GDM1 (cell line): ENCODE results near the gene EFCAB12.
A peak's percentile ranks its signal among the peaks of the same experiment; 100 is the strongest.
"Not testable (repeated sequence)": the region's sequence is repeated elsewhere in the genome, so short reads cannot be mapped to it uniquely, and the experiment has no call there.

Experiments used
- DNase-seq: peaks from one replicate; lab custom pipeline; 2025; lab: John Stamatoyannopoulos, UW

The EFCAB12 gene

GRCh38 chr3:129421236-129421883, 7.1 kb downstream of the EFCAB12 start:
- DNase-seq = no peak

DNA sequence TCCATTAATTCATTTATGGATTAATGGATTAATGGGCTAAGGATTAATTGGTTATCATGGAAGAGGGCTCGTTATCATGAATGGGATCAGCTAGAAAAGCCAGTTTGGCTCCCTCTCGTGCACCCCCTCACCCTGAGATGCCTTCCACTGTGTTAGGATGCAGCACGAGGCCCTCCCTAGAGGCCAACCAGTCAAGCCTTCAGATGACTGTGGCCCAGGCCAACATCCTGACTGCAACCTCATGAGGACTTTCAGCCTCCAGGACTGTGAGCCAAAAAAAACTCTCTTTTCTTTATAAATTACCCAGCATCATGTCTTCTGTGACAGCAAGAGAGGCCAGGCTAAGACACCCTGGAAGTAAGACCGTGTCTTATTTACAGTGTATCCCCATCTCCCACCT, 9.0 kb downstream of the EFCAB12 start:
- DNase-seq = no peak

DNA sequence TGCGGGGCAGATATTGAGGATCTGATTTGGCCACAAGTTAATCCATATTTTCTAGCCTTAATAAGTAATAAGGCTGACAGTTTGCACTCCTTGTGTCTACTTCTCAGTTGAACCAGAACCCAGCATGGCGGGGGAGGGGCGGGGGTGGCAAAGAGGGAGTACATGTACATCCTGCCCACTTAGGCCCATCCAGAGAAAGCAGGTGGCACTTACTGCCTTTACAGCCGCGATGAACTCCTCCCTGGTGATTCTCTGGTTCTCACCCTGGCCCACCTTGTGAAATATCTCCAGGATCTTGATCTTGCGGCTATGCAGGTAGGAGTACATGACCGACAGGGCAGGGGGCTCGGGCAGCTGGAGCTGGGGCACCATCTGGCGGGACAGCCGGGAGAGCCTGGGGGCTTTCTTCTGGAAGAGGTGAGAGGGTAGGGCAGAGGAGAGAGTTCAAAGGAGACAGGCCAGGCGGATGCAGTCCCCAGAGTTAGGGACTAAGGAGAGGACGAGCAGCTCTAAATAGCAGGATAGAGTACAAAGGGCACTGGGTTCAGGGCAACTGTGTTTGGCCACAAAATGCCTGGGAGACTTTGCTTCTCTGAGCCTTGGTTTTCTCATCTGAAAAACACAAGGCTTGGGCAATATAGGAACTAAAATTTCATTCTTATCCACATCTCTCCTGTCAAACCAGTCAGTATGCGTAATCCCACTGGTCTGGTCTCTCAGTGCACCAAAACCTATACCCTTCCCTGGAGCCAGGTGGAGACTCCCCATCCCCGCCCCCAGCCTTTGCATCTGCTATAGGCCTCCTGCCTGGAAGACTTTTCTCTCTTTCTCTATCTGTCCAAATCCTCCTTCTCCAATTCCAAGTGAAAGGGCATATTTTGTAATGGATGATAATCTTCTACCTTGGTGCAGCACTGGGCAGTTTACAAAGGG, 10.1 kb downstream of the EFCAB12 start:
- DNase-seq = no peak

DNA sequence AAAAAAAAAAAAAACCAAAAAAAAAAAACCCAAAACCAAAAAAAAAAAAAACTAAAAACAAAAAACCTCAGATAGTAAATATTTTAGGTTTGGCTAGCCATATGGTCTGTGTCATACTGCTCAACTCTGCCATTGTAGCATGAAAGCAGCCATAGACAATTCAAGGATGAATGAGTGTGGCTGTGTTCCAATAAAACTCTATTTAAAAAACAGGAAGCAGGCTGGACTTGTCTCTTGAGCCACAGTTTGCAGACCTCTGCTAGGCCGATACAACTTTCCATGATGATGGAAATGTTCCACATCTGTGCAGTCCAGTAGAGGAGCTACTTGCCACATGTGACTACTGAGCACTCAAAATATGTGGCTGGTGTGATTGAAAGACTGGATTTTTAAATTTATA, 11.1 kb downstream of the EFCAB12 start:
- no peak for DNase-seq

DNA sequence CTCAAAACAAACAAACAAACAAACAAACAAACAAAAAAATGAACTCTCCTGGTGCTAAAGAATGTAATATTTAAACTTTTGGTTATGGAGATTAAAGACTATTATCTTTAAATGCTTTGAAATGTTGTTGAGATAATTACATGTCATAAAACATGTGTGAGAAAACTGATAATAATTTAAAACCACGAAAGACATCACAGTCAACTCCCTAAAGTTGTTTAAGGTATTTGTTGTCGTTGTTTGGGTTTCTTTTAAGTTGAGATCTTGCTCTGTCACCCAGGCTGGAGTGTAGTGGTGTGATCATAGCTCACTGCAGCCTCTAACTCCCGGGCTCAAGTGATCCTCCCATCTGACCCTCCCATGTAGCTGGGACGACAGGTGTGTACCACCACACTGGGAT, 12.0 kb downstream of the EFCAB12 start:
- DNase-seq = no peak

GRCh38 chr3:129415830-129416229, 12.6 kb downstream of the EFCAB12 start:
- no peak for DNase-seq

- DNase-seq = no peak
These were observed 13.1 kb downstream of the EFCAB12 start for GRCh38 chr3:129415378-129415777.

DNA sequence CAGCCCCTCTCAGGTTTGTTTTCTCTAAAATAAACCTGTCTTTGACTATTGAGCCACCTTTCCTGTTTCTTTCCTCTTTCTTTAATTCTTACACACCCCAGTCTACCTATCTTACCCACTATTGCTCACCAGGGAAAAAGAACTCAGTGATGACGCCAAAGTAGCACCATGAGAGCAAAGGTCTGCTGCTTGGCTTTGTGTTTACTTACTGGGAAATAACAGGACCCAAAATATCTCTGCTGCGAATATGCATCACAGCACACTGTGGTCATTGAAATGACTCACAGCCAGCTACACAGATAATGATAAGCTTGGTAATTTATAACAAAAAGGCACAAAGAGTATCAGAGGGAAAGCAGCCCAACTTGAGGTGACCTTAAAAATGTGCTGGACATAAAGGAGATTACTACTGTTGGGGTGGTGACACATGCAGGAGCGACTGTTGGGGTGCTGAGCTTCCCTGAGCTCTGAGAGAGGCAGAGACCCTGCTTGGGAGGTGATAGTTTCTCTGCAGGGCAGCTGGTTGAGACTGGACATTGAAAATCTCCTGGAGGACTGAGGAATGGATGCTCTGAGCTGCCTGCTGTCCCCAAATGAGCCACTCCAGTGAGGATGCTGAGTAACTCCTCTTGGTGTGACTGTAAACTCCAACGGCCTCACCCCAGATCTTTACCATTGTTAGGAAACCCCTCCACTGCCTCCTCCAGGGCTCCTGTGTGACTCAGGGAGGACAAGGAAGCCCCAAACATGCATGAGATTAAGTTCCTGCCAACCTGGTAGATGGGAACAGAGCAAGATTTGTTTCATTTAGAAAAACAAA, 14.5 kb downstream of the EFCAB12 start:
- no peak for DNase-seq

GRCh38 chr3:129413238-129413637, 15.2 kb downstream of the EFCAB12 start:
- not testable (repeated sequence) for DNase-seq

- no peak for DNase-seq
These were observed 15.8 kb downstream of the EFCAB12 start for GRCh38 chr3:129412542-129413198.

GRCh38 chr3:129410971-129411370, 17.5 kb downstream of the EFCAB12 start:
- no peak for DNase-seq

DNA sequence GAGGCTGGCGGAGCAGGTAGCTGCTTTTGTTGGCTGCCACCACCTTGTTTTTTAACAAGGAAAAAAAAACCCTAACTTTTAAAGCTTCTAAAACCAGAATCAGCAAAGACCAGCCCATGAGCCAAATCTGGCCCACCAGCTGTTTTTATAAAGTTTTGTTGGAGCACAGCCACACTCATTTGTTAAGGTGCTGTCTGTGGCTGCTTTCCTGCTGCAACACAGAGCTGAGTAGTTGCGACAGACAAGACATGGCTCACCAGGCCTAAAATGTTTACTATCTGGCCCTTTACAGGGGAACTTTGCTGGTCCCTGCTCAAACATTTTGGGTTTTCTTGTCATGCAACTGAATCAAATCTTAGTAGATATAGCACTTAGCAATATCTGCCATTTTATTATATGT, 18.9 kb downstream of the EFCAB12 start:
- DNase-seq = no peak

DNA sequence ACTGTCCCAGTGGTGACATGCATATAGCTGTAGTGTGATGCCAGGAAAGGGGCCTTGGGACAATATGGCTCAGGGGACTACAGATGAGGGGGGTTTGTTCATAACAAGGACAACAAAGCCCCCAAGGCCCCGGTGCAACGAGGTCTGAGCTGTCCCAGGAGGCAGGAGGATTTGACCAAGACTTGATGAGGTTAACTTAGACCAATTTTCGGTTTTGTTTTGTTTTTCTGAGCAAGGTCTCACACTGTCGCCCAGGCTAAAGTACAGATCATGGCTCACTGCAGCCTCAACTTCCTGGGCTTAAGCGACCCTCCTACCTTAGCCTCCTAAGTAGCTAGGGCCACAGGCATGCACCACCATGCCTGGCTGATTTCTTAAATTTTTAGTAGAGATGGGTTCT, 23.8 kb downstream of the EFCAB12 start:
- DNase-seq = no peak

GRCh38 chr3:129404130-129404529, 24.3 kb downstream of the EFCAB12 start:
- no peak for DNase-seq

DNA sequence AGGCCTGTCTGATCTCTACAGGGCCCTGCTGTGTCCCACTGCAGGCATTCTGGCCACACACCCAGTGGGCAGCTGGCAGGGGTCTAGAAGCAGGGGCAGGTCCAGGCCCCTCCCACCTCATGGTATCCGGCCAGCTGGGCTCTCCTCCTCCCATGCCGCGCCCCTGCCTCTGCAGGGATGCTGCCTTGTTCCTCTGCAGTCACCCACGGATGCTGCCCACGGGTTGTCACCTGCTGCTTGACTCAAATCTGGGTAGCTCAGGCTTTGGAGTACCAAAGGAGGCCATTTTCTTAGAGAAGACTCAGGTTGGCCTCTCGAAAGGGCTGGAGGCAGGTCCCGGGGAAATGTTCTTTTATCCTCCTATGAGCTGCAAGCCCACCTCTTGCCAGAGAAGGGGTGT, 25.0 kb downstream of the EFCAB12 start:
- DNase-seq = no peak

- DNase-seq = no peak
These were observed 25.8 kb downstream of the EFCAB12 start for GRCh38 chr3:129402616-129403015.

DNA sequence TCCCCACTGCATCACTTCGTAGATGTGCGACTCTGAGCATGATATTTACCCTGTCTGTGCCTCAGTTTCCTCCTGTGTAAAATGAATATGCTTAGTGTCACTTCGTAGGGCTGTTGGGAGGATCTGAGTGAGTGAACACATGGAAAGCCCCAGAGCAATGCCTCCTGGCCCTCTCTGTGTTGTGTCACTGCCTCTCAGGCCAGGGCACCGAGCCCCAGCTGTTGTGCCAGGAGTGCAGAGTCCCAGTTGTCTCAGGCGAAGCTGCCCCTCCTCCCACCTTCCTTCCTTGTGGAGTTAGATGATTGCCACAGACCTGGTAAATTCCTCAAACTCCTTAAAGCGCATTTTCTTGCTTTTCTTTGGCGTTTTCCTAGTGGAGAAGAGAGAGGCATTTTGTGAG, 26.2 kb downstream of the EFCAB12 start:
- no peak for DNase-seq

DNA sequence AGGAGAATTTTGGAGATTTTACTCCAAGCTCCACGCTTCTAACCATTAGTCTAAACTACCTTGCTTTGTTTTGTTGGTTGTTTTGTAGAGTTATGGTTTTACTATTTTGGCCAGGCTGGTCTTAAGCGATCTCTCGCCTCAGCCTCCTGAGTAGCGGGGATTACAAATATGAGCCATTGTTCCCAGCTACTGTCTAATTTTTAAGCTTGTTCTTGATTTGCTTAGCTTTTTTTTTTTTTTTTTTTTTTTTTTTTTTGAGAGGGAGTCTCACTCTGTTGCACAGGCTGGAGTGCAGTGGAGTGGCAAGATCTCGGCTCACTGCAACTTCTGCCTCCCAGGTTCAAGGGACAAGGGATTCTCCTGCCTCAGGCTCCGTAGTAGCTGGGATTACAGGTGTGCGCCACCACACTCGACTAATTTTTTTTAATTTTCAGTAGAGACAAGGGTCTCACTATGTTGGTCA, 28.5 kb downstream of the EFCAB12 start:
- DNase-seq = no peak

DNA sequence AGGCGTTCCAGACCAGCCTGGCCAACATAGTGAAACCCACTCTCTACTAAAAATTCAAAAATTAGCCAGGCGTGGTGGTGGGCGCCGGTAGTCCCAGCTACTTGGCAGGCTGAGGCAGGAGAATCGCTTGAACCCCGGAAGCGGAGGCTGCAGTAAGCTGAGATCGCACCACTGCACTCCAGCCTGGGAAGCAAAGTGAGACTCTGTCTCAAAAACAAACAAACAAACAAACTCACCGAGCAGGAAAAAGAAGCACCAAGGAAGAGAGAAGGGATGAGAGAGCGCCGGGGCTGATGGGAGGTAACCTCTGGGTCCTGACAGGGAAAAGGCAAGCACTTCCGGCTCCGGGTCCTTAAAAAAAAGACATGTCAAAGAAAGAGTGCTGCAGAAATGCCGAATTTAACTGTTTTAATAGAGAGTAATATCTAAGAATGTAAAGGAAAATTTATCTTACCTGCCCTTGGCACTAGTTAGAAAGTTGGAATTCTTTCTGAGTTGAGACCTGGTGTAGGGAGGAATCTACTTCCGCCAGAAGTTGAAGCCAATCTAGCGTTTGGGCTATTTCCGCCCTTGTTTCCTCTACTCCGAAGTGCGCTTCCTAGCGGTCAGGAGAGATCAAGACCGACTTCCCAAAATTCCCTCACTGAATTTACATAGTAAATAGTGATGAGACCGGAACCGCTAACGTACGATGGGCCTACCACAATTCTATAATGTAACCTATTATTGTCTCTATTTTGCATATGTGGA, 29.1 kb downstream of the EFCAB12 start:
- DNase-seq = peak; percentile 73

DNA sequence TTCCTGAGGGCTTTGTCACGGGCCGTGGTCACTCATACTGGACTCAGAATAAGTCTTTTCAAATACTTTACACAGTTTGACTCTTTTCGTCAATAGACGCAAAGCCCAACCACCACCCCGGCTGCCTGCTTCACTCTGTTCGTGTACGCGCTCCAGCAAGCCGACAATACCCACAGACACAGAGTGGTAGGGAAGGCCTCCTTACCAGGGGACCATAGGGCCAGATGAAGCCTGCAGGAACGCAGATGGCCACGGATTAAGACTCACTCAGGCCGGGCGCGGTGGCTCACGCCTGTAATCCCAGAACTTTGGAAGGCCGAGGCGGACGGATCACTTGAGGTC, 29.7 kb downstream of the EFCAB12 start:
- no peak for DNase-seq
